GM23338 (cell line): ENCODE data around the gene EVL.

ENCODE experiments used
- EZH2 ChIP-seq: fragments of 200-600 bp; sonication (generic); IDR thresholded peaks from one replicate; pipeline ENCODE4 v1.8.0; 2017; ENCODE audit warnings: antibody characterized with exemption, mild to moderate bottlenecking, low read depth; ENCODE audit not compliant: unreplicated experiment
- POLR2AphosphoS5 ChIP-seq: IDR thresholded peaks from 2 replicates; pipeline ENCODE4 v1.6.1; 2016; ENCODE audit warnings: antibody characterized with exemption, low read depth

- no peak for TF ChIP-seq EZH2
- TF ChIP-seq POLR2AphosphoS5, result no peak
These were observed 108.1 kb downstream of the EVL start for GRCh38 chr14:100173353-100173752.
